HepG2 (cell line): ENCODE results near the gene MAPK8. TPM values are rescaled to one million over a fixed set of nuclear protein-coding genes. Genes with fewer than 3 reads are reported as not detected.

Experiments used
- ATAC-seq: fragments of 200-7000 bp; cut with Tn5 transposase; 3 replicates; pipeline ENCODE4 v1.9.1; 2020; ENCODE audit warnings: mild to moderate bottlenecking, moderate library complexity
- BruUV-seq: library from RNA; stranded (reverse); fragments of 400-500 nt; replicated peaks from 2 replicates; lab custom pipeline; 2021; lab: Mats Ljungman, UMichigan
- CTCF ChIA-PET: fragments of 300-600 bp; formaldehyde crosslinking; extraction: SDS; loops from one replicate; lab custom pipeline; 2021; ENCODE audit warnings: low total read pairs, inconsistent platforms, low intra/inter-chr PET ratio; lab: Yijun Ruan, JAX
- POLR2A ChIA-PET: fragments of 350-600 bp; sonication (Branson Sonifier 250); formaldehyde crosslinking; loops from one replicate; lab custom pipeline; 2020; ENCODE audit warnings: antibody characterized with exemption, inconsistent platforms; lab: Yijun Ruan, JAX
- DNase-seq: peaks from one replicate; pipeline ENCODE4 v3.0.0-alpha.2; 2015; ENCODE audit warnings: low spot score
- FAIRE-seq: peaks from 3 replicates; lab custom pipeline; 2011; peaks lifted over from hg19 to GRCh38; lab: Jason Lieb, UNC
- H2AFZ ChIP-seq: one replicate; pipeline ENCODE4 v1.6.1; 2011; ENCODE audit warnings: low read length, inconsistent platforms
- H3K27ac ChIP-seq: fragments of 300-600 bp; 3 replicates; pipeline ENCODE4 v1.8.0; 2011; ENCODE audit warnings: mixed run types, mild to moderate bottlenecking, mixed read lengths, low read length, inconsistent platforms; ENCODE audit not compliant: insufficient read depth; ENCODE audit errors: extremely low read length
- H3K27me3 ChIP-seq, 2 experiments: fragments of 200-600 bp in 1 of 2; 2 replicates in 1 of 2; 3 replicates in 1 of 2; pipeline versions ENCODE4 v1.6.0 to v1.8.0; 2011; ENCODE audit warnings: low read length in 2 of 2, mild to moderate bottlenecking in 2 of 2, moderate library complexity in 2 of 2, inconsistent platforms in 1 of 2; ENCODE audit not compliant: insufficient read depth in 2 of 2, control insufficient read depth in 1 of 2
- H3K36me3 ChIP-seq, 2 experiments: fragments of 200-600 bp in 1 of 2; replicated peaks in 1 of 2; 2 replicates in 1 of 2; 3 replicates in 1 of 2; pipeline versions ENCODE4 v1.5.1 to v1.8.0; 2011; ENCODE audit warnings: low read length in 2 of 2, inconsistent platforms in 1 of 2; ENCODE audit not compliant: insufficient read depth in 2 of 2, control insufficient read depth in 1 of 2
- H3K4me1 ChIP-seq: 2 replicates; pipeline ENCODE4 v1.5.1; 2012; ENCODE audit warnings: low read length, inconsistent platforms; ENCODE audit not compliant: insufficient read depth
- H3K4me2 ChIP-seq: 2 replicates; pipeline ENCODE4 v1.6.0; 2011; ENCODE audit warnings: low read depth, low read length, inconsistent platforms
- H3K4me3 ChIP-seq, 3 experiments: fragments of 200-600 bp in 1 of 3; sonication (generic), shearing (Covaris generic) in 1 of 3; replicated peaks in 1 of 3; 2 replicates each; pipeline ENCODE4 v1.5.1; 2011 to 2016; ENCODE audit warnings: low read length in 3 of 3, inconsistent platforms in 2 of 3, low read depth in 2 of 3, mild to moderate bottlenecking in 2 of 3, control low read depth in 1 of 3, mixed read lengths in 1 of 3; ENCODE audit not compliant: insufficient read depth in 1 of 3
- H3K79me2 ChIP-seq: one replicate; pipeline ENCODE4 v1.6.1; 2011; ENCODE audit warnings: low read length, inconsistent platforms; ENCODE audit not compliant: insufficient read depth
- H3K9ac ChIP-seq: 2 replicates; pipeline ENCODE4 v1.6.0; 2011; ENCODE audit warnings: mild to moderate bottlenecking, low read depth, low read length, inconsistent platforms; ENCODE audit not compliant: insufficient read depth
- H3K9me3 ChIP-seq: 2 replicates; pipeline ENCODE4 v1.5.1; 2012; ENCODE audit warnings: mild to moderate bottlenecking, low read length
- H4K20me1 ChIP-seq: 2 replicates; pipeline ENCODE4 v1.6.0; 2011; ENCODE audit warnings: inconsistent platforms, mild to moderate bottlenecking, low read length, moderate library complexity; ENCODE audit not compliant: insufficient read depth
- ATAD3A ChIP-seq: sonication (generic); formaldehyde crosslinking; IDR thresholded peaks from 2 replicates; pipeline ENCODE4 v1.4.0; 2020; ENCODE audit warnings: missing genetic modification reagents
- ATM ChIP-seq: fragments of 450-650 bp; IDR thresholded peaks from 2 replicates; pipeline ENCODE4 v1.7.1; 2017; ENCODE audit warnings: mild to moderate bottlenecking, borderline replicate concordance
- FOXM1 ChIP-seq: sonication (generic); formaldehyde crosslinking; IDR thresholded peaks from 2 replicates; pipeline ENCODE4 v1.5.0; 2020; ENCODE audit warnings: missing genetic modification reagents
- GFI1 ChIP-seq: sonication (generic); formaldehyde crosslinking; IDR thresholded peaks from 2 replicates; pipeline ENCODE4 v1.5.0; 2020; ENCODE audit warnings: missing genetic modification reagents, mild to moderate bottlenecking, borderline replicate concordance
- HNF4A ChIP-seq: sonication (generic); formaldehyde crosslinking; IDR thresholded peaks from 2 replicates; pipeline ENCODE4 v1.4.0; 2020; ENCODE audit warnings: missing genetic modification reagents
- KLF15 ChIP-seq: sonication (generic); formaldehyde crosslinking; IDR thresholded peaks from 2 replicates; pipeline ENCODE4 v1.8.1; 2023; ENCODE audit warnings: borderline replicate concordance, mild to moderate bottlenecking, inconsistent platforms, missing genetic modification reagents, mixed read lengths
- KMT2B ChIP-seq: IDR thresholded peaks from 2 replicates; pipeline ENCODE4 v1.6.1; 2016; ENCODE audit warnings: missing genetic modification reagents, missing compliant biosample characterization
- LCORL ChIP-seq, 2 experiments: fragments of 450-650 bp in 1 of 2; sonication (generic) in 1 of 2; formaldehyde crosslinking in 1 of 2; IDR thresholded peaks; 2 replicates each; pipeline versions ENCODE4 v1.5.0 to v1.6.1; 2017 to 2020; ENCODE audit warnings: antibody characterized with exemption in 1 of 2, missing genetic modification reagents in 1 of 2
- MIER2 ChIP-seq: IDR thresholded peaks from 2 replicates; pipeline ENCODE4 v1.6.1; 2016; ENCODE audit warnings: missing biosample characterization, missing genetic modification reagents
- PAF1 ChIP-seq: IDR thresholded peaks from 2 replicates; pipeline ENCODE4 v1.6.1; 2016; ENCODE audit warnings: missing genetic modification reagents, missing compliant biosample characterization
- ZC3H13 ChIP-seq: sonication (generic); formaldehyde crosslinking; IDR thresholded peaks from 2 replicates; pipeline ENCODE4 v1.8.1; 2023; ENCODE audit warnings: mild to moderate bottlenecking, missing genetic modification reagents, moderate library complexity
- ZNF263 ChIP-seq: sonication (generic); formaldehyde crosslinking; IDR thresholded peaks from 2 replicates; pipeline ENCODE4 v1.4.0; 2020; ENCODE audit warnings: missing genetic modification reagents
- ZNF350 ChIP-seq: sonication (generic); formaldehyde crosslinking; IDR thresholded peaks from 2 replicates; pipeline ENCODE4 v1.4.0; 2020; ENCODE audit warnings: mild to moderate bottlenecking, low read depth, missing genetic modification reagents, borderline replicate concordance
- ZNF652 ChIP-seq: IDR thresholded peaks from 2 replicates; pipeline ENCODE4 v1.6.1; 2016; ENCODE audit warnings: low read depth, borderline replicate concordance
- ZNF772 ChIP-seq: sonication (generic); formaldehyde crosslinking; IDR thresholded peaks from 2 replicates; pipeline ENCODE4 v1.5.0; 2020; ENCODE audit warnings: mild to moderate bottlenecking, missing genetic modification reagents
- ZNF879 ChIP-seq: sonication (generic); formaldehyde crosslinking; IDR thresholded peaks from 2 replicates; pipeline ENCODE4 v1.8.1; 2023; ENCODE audit warnings: missing genetic modification reagents
- ZSCAN30 ChIP-seq: sonication (generic); formaldehyde crosslinking; IDR thresholded peaks from 2 replicates; pipeline ENCODE4 v1.5.0; 2020; ENCODE audit warnings: mild to moderate bottlenecking, missing genetic modification reagents
- WGBS: methylation state at CpG from one replicate; pipeline ENCODE4 v1.1.6; 2017; ENCODE audit warnings: low lambda C conversion rate; 5-methylcytosine and 5-hydroxymethylcytosine counted together
- in situ Hi-C: cut with HindIII; loops from 2 replicates; pipeline ENCODE4 v1.10.0; 2017; ENCODE audit warnings: low pct_unique_long_range_greater_than_20kb; ENCODE audit not compliant: extremely low pct_ligation_motif_present
- intact Hi-C: fragments of 100-400 bp; cut with micrococcal nuclease; formaldehyde crosslinking; loops from one replicate; pipeline ENCODE4 v1.10.0; 2022; ENCODE audit not compliant: unreplicated experiment
- polyA plus RNA-seq, 8 experiments: library from polyadenylated mRNA; depleted of rRNA in 3 of 8; stranded (reverse) in 7 of 8; unstranded in 1 of 8; fragments of >200 nt; fragmentation: Illumina TruSeq in 4 of 8; extraction: Trizol in 4 of 8; gene quantifications; 2 replicates each; pipeline versions ENCODE4 v1.2.1 to v1.2.3, GENCODE V29; 2011 to 2016; ENCODE audit warnings: low read depth in 4 of 8, missing spikeins in 1 of 8, mixed read lengths in 1 of 8; ENCODE audit not compliant: insufficient read depth in 1 of 8
- total RNA-seq, 5 experiments: library from RNA; depleted of rRNA; stranded (reverse); fragments of >200 nt; fragmentation: Illumina TruSeq; extraction: Trizol; gene quantifications; 2 replicates each; pipeline ENCODE4 v1.2.3, GENCODE V29; 2016; ENCODE audit warnings: low read depth in 1 of 5
- TF ChIP-seq, protein P1 (sequence below): sonication (generic); formaldehyde crosslinking; IDR thresholded peaks from 2 replicates; pipeline ENCODE4 v1.4.0; 2020; ENCODE audit warnings: missing genetic modification reagents

The MAPK8 gene
- total and polyA plus RNA-seq, 2 of the 13 experiments (the other 11 are each of a cell fraction or from before 2014, with no cell fraction given), result 41.6 to 47.3 TPM

DNA sequence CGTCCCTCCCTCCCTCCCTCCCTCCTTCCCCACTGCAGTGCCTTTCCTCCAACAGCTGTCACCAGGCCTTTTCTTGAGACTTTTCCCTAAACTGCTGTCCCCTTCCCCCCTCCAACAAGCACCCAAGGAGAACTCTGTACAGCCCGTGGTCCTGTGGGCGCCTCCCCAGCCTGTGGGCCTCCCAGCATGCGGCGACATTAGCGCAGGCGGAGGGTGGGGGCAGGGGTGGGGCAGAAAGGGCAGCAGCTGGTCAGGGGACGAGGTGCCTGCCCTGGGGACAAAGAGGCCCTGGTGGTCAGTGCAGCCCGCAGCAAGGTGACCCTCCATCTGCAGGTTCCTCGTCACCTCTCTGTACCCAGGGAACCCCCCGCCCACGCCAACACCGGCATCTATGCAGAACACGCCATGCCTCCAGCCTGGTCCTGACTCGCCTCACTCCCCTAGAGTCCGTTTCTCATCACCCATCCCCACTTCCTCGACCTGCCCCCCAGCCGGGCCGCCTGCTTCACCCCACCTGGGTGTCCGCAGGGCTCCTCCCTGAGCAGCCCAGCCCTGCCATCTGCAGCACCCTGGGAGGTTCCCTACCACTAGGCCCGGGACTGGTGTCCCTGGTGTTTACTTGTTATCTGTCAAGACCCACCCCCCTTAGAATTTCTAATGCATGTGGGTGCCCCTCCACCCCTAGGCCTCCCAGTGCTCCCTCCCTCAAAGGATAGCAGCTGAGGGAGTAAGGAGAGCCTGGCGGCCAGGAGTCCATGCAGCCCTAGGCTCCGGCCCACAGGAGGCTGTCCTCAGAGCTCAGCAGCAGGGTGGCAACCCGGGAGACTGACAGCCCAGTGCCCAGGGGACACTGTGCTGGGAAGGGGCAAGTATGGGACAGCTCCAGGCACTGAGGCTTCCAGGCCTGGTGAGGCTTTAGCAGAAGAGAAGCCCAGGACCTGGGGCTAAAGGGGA is 150.6 kb downstream of the MAPK8 start:
- FAIRE-seq, result no peak
- CTCF ChIA-PET, result no interaction called here
- in situ Hi-C loops, result no loop called here

DNA sequence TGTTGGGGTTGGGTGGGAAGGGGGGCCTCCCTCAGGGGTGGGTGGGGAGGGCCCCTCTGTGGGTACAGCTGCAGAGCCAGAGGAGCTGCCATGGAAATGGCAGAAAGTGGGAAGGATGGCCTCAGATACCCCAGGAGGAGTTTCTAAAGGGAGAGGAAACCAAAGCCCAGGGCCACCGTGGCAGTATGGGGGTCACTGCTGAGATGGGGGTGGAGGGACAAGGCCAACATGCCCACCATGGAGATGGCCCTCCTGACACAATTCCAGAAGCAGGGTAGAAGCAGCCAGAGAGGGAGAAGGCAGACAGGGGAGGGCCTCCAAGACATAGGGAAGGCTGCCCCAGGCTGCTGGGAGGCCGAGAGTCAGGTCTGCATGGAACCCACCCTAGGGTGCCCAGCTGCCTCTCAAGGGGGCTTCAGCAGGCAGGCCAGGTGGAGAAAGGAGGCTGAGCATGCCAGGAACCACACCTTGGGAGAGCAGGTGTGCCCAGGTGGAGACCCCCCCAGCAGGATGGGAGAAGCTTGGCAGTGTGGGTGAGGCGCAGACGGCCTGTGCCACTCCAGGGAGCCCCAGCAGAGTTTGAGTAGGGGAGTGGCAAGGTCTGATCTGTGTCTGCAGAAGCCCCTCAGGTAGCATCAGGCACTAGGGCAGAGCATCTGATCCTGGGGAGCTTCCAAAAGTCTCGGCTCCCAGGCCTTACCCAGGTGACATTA is 151.6 kb downstream of the MAPK8 start:
- Histone ChIP-seq H3K9me3 (no peaks in the 10 kb centered on the region), H3K27me3 (peaks cover 0 to 13% of the 10 kb centered on the region in 2 experiments; a peak in 2 of 5 replicates), H3K4me3 (no peak overlapping the region), H3K79me2 (no peaks in the 10 kb centered on the region), H2AFZ (no peak overlapping the region), H4K20me1 (no peaks in the 10 kb centered on the region), H3K4me2 (no peak overlapping the region), H3K36me3 (no peaks in the 10 kb centered on the region), H3K4me1 (peaks cover 23% of the 10 kb centered on the region), H3K27ac (no peak overlapping the region), H3K9ac (no peak overlapping the region)
- DNase-seq (no peak), ATAC-seq (no peak), FAIRE-seq (no peak)
- intact Hi-C loops (no loop called here), in situ Hi-C loops (no loop called here)
- WGBS, result 0% methylated on average over 1 of the region's 5 CpGs
- CTCF ChIA-PET, result no interaction called here
- no TSS peak for BruUV-seq
- POLR2A ChIA-PET, result no interaction called here
- TF ChIP-seq MIER2 (CRISPR knock-in tag) (no peak), KMT2B (no peak), ZNF772 (no peak), ZNF652 (CRISPR knock-in tag) (no peak), KLF15 (CRISPR knock-in tag) (no peak), HNF4A (no peak), FOXM1 (CRISPR knock-in tag) (no peak), ATM (no peak), LCORL (IDR thresholded peaks at IDR 0.05) (no peak), LCORL (CRISPR knock-in tag; IDR thresholded peaks at IDR 0.05) (no peak)
- TF ChIP-seq, protein P1, sequence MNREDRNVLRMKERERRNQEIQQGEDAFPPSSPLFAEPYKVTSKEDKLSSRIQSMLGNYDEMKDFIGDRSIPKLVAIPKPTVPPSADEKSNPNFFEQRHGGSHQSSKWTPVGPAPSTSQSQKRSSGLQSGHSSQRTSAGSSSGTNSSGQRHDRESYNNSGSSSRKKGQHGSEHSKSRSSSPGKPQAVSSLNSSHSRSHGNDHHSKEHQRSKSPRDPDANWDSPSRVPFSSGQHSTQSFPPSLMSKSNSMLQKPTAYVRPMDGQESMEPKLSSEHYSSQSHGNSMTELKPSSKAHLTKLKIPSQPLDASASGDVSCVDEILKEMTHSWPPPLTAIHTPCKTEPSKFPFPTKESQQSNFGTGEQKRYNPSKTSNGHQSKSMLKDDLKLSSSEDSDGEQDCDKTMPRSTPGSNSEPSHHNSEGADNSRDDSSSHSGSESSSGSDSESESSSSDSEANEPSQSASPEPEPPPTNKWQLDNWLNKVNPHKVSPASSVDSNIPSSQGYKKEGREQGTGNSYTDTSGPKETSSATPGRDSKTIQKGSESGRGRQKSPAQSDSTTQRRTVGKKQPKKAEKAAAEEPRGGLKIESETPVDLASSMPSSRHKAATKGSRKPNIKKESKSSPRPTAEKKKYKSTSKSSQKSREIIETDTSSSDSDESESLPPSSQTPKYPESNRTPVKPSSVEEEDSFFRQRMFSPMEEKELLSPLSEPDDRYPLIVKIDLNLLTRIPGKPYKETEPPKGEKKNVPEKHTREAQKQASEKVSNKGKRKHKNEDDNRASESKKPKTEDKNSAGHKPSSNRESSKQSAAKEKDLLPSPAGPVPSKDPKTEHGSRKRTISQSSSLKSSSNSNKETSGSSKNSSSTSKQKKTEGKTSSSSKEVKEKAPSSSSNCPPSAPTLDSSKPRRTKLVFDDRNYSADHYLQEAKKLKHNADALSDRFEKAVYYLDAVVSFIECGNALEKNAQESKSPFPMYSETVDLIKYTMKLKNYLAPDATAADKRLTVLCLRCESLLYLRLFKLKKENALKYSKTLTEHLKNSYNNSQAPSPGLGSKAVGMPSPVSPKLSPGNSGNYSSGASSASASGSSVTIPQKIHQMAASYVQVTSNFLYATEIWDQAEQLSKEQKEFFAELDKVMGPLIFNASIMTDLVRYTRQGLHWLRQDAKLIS (CRISPR knock-in tag), result no peak

More for the DNA sequence above, 150.6 kb downstream of the MAPK8 start:
- H4K20me1 ChIP-seq, result no peaks in the 10 kb centered on the region
- intact Hi-C loops, result no loop called here
- H3K79me2 ChIP-seq, result no peaks in the 10 kb centered on the region
- BruUV-seq, result no TSS peak
- POLR2A ChIA-PET, result no interaction called here
- peaks cover 33% of the 10 kb centered on the region for H3K4me1 ChIP-seq
- no peak overlapping the region for H3K4me2 ChIP-seq
- TF ChIP-seq ZNF263 (peak; percentile 31; the same call in 1 of the 2 replicates), ATAD3A (no peak), ZNF350 (no peak), GFI1 (CRISPR knock-in tag) (no peak), ZSCAN30 (CRISPR knock-in tag) (no peak), PAF1 (CRISPR knock-in tag) (no peak), ZNF879 (no peak), ZC3H13 (CRISPR knock-in tag) (no peak)
- H3K9ac ChIP-seq, result no peak overlapping the region
- no peak overlapping the region for H3K4me3 ChIP-seq
- DNase-seq, result no peak
- H2AFZ ChIP-seq, result no peak overlapping the region
- WGBS, result 37% methylated on average over 15 of the region's 24 CpGs
- no peak for ATAC-seq
- peaks cover 3 to 13% of the 10 kb centered on the region in 2 experiments; a peak in 3 of 5 replicates for H3K27me3 ChIP-seq
- no peak overlapping the region for H3K27ac ChIP-seq
- H3K9me3 ChIP-seq, result no peaks in the 10 kb centered on the region
- H3K36me3 ChIP-seq, result no peaks in the 10 kb centered on the region
